Measurements from ENCODE around the gene SFRP5.

SFRP5 gene

GRCh38 chr10:97812696-97813095 lies 40.9 kb upstream of the SFRP5 start:
- TF ChIP-seq, protein P1, sequence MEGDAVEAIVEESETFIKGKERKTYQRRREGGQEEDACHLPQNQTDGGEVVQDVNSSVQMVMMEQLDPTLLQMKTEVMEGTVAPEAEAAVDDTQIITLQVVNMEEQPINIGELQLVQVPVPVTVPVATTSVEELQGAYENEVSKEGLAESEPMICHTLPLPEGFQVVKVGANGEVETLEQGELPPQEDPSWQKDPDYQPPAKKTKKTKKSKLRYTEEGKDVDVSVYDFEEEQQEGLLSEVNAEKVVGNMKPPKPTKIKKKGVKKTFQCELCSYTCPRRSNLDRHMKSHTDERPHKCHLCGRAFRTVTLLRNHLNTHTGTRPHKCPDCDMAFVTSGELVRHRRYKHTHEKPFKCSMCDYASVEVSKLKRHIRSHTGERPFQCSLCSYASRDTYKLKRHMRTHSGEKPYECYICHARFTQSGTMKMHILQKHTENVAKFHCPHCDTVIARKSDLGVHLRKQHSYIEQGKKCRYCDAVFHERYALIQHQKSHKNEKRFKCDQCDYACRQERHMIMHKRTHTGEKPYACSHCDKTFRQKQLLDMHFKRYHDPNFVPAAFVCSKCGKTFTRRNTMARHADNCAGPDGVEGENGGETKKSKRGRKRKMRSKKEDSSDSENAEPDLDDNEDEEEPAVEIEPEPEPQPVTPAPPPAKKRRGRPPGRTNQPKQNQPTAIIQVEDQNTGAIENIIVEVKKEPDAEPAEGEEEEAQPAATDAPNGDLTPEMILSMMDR (IDR thresholded peaks at IDR 0.05; ENCODE audit: low read depth, low read length, missing control alignments), result no peak

DNA sequence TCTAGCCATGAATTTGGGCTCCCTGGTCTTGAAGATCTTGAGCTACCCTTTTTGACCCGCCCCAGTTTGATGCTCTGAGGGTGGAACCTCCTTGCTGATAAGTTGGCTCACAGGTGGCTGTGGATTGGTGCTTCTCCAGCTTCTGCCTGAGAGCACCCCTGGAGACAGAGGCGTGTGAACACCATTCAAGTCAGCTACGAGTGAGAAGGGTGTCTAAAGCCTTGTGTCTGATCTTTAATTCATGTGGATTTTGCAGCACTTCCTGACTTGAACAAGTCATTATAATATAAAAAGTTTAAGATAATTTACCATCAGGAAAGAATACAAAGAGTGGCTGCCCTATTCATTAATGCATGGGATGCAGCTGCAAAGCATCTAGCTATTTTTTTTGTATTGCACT lies 40.2 kb upstream of the SFRP5 start:
- TF ChIP-seq, protein P1 (IDR thresholded peaks at IDR 0.05; ENCODE audit: low read depth, low read length, missing control alignments), result no peak
- H3K4me3 ChIP-seq (ENCODE audit: low read depth, low read length), result no peak overlapping the region
- no peak for DNase-seq (ENCODE audit: low read depth)

More at GRCh38 chr10:97812696-97813095, 40.9 kb upstream of the SFRP5 start:
- no peak for DNase-seq (ENCODE audit: low read depth)
- no peak overlapping the region for H3K4me3 ChIP-seq (ENCODE audit: low read depth, low read length)

- no peak for DNase-seq (ENCODE audit: low read depth)
- TF ChIP-seq, protein P1 (IDR thresholded peaks at IDR 0.05; ENCODE audit: low read depth, low read length, missing control alignments), result no peak
- H3K4me3 ChIP-seq (ENCODE audit: low read depth, low read length), result no peak overlapping the region
Measured at GRCh38 chr10:97810446-97810845, 38.6 kb upstream of the SFRP5 start.

DNA sequence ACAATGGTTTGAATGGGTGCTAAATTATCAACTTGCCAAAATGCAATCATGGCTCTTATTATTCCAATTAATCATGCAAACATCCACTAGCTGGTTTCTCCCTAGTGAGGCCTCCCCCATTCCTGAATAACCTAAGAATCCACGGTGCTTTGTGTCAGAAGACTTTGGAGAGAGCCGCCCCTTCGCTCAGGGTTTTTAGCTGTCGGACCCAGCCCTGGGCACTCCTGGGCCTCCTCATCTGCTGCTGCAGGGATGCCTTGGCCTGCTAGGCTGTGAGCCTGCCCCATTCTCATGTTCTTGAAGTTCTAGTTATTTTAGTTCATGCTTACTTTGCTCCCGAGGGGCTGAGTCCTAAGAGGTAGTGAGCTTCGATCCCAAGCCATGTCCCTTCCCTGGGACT lies 34.1 kb upstream of the SFRP5 start:
- TF ChIP-seq, protein P1 (IDR thresholded peaks at IDR 0.05; ENCODE audit: low read depth, low read length, missing control alignments), result no peak
- no peak overlapping the region for H3K4me3 ChIP-seq (ENCODE audit: low read depth, low read length)
- DNase-seq (ENCODE audit: low read depth), result no peak

DNA sequence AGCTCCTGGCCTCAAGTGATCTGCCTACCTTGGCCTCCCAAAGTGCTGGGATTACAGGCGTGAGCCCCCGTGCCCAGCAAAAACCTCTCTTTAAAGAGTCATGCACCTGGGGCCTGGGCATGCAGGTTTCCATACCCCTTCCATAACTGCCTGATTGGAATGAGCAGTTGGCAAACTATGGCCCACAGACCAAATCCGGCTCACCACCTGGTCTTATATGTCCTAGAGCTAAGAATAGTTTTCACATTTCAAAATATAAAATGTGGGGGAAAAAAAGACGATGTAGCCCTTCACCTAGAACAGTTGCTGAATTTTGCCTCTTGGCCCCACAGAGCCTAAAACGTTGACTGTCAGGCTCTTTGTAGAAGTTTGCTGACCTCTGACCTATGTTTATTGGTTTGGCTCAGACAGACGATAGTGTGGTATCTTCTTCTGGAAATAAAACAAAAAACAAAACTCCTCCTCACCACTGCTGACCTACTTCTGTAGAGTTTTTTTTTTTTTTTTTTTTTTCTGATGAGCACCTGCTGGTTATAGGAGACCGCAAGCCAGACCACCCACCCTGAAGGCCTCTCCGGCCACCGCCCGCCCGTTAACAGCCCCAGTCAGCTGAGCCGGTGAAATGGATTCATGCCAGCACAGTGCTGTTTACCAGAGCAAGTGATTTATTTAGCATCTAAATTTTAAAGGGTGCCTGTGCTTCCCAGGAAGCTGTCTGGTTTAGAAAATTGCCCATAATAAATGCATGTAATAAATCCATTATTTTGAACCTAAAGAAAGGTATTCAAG lies 33.5 kb upstream of the SFRP5 start:
- TF ChIP-seq, protein P1 (IDR thresholded peaks at IDR 0.05; ENCODE audit: low read depth, low read length, missing control alignments), result no peak
- no peak for DNase-seq (ENCODE audit: low read depth)
- H3K4me3 ChIP-seq (ENCODE audit: low read depth, low read length), result no peak overlapping the region

GRCh38 chr10:97801422-97801821 lies 29.6 kb upstream of the SFRP5 start:
- DNase-seq (ENCODE audit: low read depth), result no peak
- TF ChIP-seq, protein P1 (IDR thresholded peaks at IDR 0.05; ENCODE audit: low read depth, low read length, missing control alignments), result no peak
- H3K4me3 ChIP-seq (ENCODE audit: low read depth, low read length), result no peak overlapping the region

GRCh38 chr10:97800474-97800873 lies 28.7 kb upstream of the SFRP5 start:
- no peak for DNase-seq (ENCODE audit: low read depth)
- TF ChIP-seq, protein P1 (IDR thresholded peaks at IDR 0.05; ENCODE audit: low read depth, low read length, missing control alignments), result no peak

More at GRCh38 chr10:97800474-97800873, 28.7 kb upstream of the SFRP5 start:
- no peak overlapping the region for H3K4me3 ChIP-seq (ENCODE audit: low read depth, low read length)
